ENCODE data around the gene PLEKHJ1. TPM values are rescaled to one million over a fixed set of nuclear protein-coding genes. Genes with fewer than 3 reads are reported as not detected.
A peak's percentile ranks its signal among the peaks of the same experiment; 100 is the strongest.

PLEKHJ1 gene
- total and polyA plus RNA-seq, 9 of the 15 experiments (the other 6 are each of a cell fraction or from before 2014, with no cell fraction given): 1.5 to 188 (median 63.9) TPM

DNA sequence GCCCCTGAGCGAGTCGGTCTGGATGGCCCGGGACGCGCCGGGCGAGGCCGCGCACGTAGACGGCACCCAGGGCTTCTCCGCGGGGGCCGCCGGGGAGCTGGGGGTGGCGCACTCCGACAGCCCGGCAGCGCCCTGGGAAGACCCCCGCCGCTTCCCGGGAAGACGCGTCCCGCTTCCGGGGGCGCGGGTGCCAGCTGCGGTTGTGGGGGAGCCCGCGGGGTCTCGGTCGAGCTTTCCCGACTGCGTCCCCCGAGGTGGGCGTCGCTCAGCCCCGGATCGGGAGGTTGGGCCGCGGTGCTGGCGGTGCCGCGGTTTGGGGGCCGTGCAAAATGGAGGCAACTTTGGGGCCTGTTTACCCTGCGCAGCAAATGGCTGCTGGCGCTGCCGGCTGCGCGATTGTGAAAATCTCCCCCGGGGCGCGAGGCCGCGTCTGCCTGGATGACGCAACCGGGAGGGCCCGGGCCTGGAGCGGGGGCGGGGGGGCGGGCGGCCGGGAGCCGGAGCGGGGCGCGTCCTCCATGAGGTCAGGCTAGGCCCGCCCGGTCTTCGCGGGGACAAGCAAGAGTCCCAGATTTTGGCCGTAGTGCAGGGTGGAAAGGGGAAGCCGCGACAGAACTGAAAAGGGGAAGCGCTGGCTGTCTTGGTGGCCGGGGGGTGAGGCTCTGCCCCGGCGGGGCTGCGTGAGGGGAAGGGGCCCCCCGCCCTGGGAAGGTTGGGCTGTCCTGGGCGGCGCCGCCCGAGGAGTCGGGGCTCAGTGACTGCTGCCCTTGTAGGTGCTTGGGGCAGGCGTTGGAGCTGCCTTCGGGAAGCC, 34.5 kb upstream of the PLEKHJ1 start (continued):
- TF ChIP-seq, protein P1, sequence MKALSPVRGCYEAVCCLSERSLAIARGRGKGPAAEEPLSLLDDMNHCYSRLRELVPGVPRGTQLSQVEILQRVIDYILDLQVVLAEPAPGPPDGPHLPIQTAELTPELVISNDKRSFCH (CRISPR knock-in tag; IDR thresholded peaks at IDR 0.05): no peak
- TF ChIP-seq, protein P1 (tag; IDR thresholded peaks at IDR 0.05): 0 out of 2 replicates have a peak, but pooled peaks have one; percentile 34
- TF ChIP-seq MIER1 (IDR thresholded peaks at IDR 0.05; ENCODE audit: low read depth): no peak
- no peak for TF ChIP-seq ZNF444 (CRISPR knock-in tag; IDR thresholded peaks at IDR 0.05)
- TF ChIP-seq ZC3H11A (IDR thresholded peaks at IDR 0.05; ENCODE audit: low read depth, low read length): 0 out of 2 replicates have a peak, but pooled peaks have one; percentile 65
- no peak for TF ChIP-seq CHD4 (IDR thresholded peaks at IDR 0.05; ENCODE audit: insufficient read depth, insufficient replicate concordance, low read depth, low read length, poor library complexity, severe bottlenecking)
- TF ChIP-seq NR2F6 (CRISPR knock-in tag; IDR thresholded peaks at IDR 0.05): 0 out of 2 replicates have a peak, but pooled peaks have one; percentile 74
- TF ChIP-seq, protein P2, sequence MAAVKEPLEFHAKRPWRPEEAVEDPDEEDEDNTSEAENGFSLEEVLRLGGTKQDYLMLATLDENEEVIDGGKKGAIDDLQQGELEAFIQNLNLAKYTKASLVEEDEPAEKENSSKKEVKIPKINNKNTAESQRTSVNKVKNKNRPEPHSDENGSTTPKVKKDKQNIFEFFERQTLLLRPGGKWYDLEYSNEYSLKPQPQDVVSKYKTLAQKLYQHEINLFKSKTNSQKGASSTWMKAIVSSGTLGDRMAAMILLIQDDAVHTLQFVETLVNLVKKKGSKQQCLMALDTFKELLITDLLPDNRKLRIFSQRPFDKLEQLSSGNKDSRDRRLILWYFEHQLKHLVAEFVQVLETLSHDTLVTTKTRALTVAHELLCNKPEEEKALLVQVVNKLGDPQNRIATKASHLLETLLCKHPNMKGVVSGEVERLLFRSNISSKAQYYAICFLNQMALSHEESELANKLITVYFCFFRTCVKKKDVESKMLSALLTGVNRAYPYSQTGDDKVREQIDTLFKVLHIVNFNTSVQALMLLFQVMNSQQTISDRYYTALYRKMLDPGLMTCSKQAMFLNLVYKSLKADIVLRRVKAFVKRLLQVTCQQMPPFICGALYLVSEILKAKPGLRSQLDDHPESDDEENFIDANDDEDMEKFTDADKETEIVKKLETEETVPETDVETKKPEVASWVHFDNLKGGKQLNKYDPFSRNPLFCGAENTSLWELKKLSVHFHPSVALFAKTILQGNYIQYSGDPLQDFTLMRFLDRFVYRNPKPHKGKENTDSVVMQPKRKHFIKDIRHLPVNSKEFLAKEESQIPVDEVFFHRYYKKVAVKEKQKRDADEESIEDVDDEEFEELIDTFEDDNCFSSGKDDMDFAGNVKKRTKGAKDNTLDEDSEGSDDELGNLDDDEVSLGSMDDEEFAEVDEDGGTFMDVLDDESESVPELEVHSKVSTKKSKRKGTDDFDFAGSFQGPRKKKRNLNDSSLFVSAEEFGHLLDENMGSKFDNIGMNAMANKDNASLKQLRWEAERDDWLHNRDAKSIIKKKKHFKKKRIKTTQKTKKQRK (IDR thresholded peaks at IDR 0.05; ENCODE audit: borderline replicate concordance, low read depth, low read length): no peak
- TF ChIP-seq PCBP1 (IDR thresholded peaks at IDR 0.05; ENCODE audit: low read depth, low read length, poor library complexity, severe bottlenecking): peak; percentile 83
- TF ChIP-seq, protein P3, sequence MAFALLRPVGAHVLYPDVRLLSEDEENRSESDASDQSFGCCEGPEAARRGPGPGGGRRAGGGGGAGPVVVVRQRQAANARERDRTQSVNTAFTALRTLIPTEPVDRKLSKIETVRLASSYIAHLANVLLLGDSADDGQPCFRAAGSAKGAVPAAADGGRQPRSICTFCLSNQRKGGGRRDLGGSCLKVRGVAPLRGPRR (CRISPR knock-in tag; IDR thresholded peaks at IDR 0.05): peak; percentile 53; the same call in 1 of the 2 replicates
- peak; percentile 81 for TF ChIP-seq POLR2G (IDR thresholded peaks at IDR 0.05; ENCODE audit: low read depth, low read length)
- peak; percentile 63 to 71 for TF ChIP-seq NRF1 (conservative IDR thresholded peaks at IDR 0.05 in 1 of 2, IDR thresholded peaks at IDR 0.05 in 1 of 2)
- TF ChIP-seq, protein P4, sequence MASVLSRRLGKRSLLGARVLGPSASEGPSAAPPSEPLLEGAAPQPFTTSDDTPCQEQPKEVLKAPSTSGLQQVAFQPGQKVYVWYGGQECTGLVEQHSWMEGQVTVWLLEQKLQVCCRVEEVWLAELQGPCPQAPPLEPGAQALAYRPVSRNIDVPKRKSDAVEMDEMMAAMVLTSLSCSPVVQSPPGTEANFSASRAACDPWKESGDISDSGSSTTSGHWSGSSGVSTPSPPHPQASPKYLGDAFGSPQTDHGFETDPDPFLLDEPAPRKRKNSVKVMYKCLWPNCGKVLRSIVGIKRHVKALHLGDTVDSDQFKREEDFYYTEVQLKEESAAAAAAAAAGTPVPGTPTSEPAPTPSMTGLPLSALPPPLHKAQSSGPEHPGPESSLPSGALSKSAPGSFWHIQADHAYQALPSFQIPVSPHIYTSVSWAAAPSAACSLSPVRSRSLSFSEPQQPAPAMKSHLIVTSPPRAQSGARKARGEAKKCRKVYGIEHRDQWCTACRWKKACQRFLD (CRISPR knock-in tag; IDR thresholded peaks at IDR 0.05): no peak
- TF ChIP-seq, protein P5, sequence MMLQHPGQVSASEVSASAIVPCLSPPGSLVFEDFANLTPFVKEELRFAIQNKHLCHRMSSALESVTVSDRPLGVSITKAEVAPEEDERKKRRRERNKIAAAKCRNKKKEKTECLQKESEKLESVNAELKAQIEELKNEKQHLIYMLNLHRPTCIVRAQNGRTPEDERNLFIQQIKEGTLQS (IDR thresholded peaks at IDR 0.05): peak; percentile 89
- TF ChIP-seq, protein P5 (CRISPR knock-in tag; conservative IDR thresholded peaks at IDR 0.05): no peak
- no peak for TF ChIP-seq RBM34 (IDR thresholded peaks at IDR 0.05; ENCODE audit: borderline replicate concordance, insufficient read depth, low read length)
- TF ChIP-seq, protein P6, sequence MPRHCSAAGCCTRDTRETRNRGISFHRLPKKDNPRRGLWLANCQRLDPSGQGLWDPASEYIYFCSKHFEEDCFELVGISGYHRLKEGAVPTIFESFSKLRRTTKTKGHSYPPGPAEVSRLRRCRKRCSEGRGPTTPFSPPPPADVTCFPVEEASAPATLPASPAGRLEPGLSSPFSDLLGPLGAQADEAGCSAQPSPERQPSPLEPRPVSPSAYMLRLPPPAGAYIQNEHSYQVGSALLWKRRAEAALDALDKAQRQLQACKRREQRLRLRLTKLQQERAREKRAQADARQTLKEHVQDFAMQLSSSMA (CRISPR knock-in tag; IDR thresholded peaks at IDR 0.05): 0 out of 2 replicates have a peak, but pooled peaks have one; percentile 15
- peak; percentile 66; the same call in 1 of the 2 replicates for TF ChIP-seq MYC (IDR thresholded peaks at IDR 0.05; ENCODE audit: low read depth, low read length)
- TF ChIP-seq MYC (CRISPR knock-in tag; IDR thresholded peaks at IDR 0.05; ENCODE audit: borderline replicate concordance, low read depth): no peak

All from K562 (cell line).